ENCODE data around the gene HNF4A. TPM values are rescaled to one million over a fixed set of nuclear protein-coding genes. Genes with fewer than 3 reads are reported as not detected.

The HNF4A gene
- total and polyA plus RNA-seq, 2 of the 13 experiments (the other 11 are each of a cell fraction or from before 2014, with no cell fraction given) = 80.9 to 169 TPM

DNA sequence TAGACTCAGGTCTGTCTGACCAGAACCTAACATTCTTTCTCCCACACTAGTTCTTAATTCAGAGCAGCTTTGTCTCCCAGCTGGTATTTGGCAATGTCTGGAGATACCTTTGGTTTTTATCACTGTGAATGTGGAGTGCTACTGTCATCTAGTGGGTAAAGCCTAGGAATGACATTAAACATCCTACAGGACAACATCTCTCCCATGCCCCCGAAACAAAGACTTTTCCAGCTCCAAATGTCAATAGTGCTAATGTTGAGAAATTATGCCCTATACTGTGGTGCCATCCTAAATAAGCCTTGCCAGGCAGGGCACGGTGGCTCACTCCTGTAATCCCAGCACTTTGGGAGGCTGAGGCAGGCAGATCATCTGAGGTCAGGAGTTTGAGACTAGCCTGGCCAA lies 116.0 kb downstream of the HNF4A start (continued):
- no peak for TF ChIP-seq PLSCR1 (CRISPR knock-in tag; IDR thresholded peaks at IDR 0.05; ENCODE audit: borderline replicate concordance)
- 0 out of 2 replicates have a peak, but pooled peaks have one; percentile 77 for TF ChIP-seq ZNF720 (CRISPR knock-in tag; IDR thresholded peaks at IDR 0.05)
- TF ChIP-seq, protein P1, sequence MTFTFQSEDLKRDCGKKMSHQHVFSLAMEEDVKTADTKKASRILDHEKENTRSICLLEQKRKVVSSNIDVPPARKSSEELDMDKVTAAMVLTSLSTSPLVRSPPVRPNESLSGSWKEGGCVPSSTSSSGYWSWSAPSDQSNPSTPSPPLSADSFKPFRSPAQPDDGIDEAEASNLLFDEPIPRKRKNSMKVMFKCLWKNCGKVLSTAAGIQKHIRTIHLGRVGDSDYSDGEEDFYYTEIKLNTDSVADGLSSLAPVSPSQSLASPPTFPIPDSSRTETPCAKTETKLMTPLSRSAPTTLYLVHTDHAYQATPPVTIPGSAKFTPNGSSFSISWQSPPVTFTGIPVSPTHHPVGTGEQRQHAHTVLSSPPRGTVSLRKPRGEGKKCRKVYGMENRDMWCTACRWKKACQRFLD (CRISPR knock-in tag; IDR thresholded peaks at IDR 0.05; ENCODE audit: borderline replicate concordance) = no peak; the same call in 1 of the 2 replicates
- TF ChIP-seq NCOA2 (CRISPR knock-in tag; IDR thresholded peaks at IDR 0.05) = 0 out of 2 replicates have a peak, but pooled peaks have one; percentile 45
- no peak for TF ChIP-seq ZBTB40 (IDR thresholded peaks at IDR 0.05)
- TF ChIP-seq ZBTB40 (CRISPR knock-in tag; IDR thresholded peaks at IDR 0.05) = no peak
- 0 out of 2 replicates have a peak, but pooled peaks have one; percentile 29 for TF ChIP-seq HNF1B (CRISPR knock-in tag; IDR thresholded peaks at IDR 0.05)
- TF ChIP-seq, protein P2, sequence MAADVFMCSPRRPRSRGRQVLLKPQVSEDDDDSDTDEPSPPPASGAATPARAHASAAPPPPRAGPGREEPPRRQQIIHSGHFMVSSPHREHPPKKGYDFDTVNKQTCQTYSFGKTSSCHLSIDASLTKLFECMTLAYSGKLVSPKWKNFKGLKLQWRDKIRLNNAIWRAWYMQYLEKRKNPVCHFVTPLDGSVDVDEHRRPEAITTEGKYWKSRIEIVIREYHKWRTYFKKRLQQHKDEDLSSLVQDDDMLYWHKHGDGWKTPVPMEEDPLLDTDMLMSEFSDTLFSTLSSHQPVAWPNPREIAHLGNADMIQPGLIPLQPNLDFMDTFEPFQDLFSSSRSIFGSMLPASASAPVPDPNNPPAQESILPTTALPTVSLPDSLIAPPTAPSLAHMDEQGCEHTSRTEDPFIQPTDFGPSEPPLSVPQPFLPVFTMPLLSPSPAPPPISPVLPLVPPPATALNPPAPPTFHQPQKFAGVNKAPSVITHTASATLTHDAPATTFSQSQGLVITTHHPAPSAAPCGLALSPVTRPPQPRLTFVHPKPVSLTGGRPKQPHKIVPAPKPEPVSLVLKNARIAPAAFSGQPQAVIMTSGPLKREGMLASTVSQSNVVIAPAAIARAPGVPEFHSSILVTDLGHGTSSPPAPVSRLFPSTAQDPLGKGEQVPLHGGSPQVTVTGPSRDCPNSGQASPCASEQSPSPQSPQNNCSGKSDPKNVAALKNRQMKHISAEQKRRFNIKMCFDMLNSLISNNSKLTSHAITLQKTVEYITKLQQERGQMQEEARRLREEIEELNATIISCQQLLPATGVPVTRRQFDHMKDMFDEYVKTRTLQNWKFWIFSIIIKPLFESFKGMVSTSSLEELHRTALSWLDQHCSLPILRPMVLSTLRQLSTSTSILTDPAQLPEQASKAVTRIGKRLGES (CRISPR knock-in tag; IDR thresholded peaks at IDR 0.05; ENCODE audit: borderline replicate concordance) = no peak
